Testis (tissue), 2 donors: ENCODE data around the gene CCNYL1.

ENCODE experiments used
- CTCF ChIP-seq, 3 experiments: fragments of 450-650 bp in 2 of 3; fragments of 200-600 bp in 1 of 3; sonication (generic) in 1 of 3; IDR thresholded peaks; one replicate each; pipeline ENCODE4 v1.5.1; 2016 to 2019; ENCODE audit warnings: antibody characterized with exemption in 3 of 3, mild to moderate bottlenecking in 2 of 3, moderate library complexity in 1 of 3
- POLR2A ChIP-seq: fragments of 450-650 bp; IDR thresholded peaks from one replicate; pipeline ENCODE4 v1.6.1; 2017; ENCODE audit warnings: antibody characterized with exemption, mild to moderate bottlenecking, moderate library complexity

GRCh38 chr2:207772844-207773205 lies 61.4 kb downstream of the CCNYL1 start:
- TF ChIP-seq POLR2A, result no peak
- TF ChIP-seq CTCF (IDR thresholded peaks at IDR 0.05), result no peak
